H9 (cell line): Measurements from ENCODE around the gene TNC. TPM values are rescaled to one million over a fixed set of nuclear protein-coding genes. Genes with fewer than 3 reads are reported as not detected.

Experiments
- DNase-seq: peaks from one replicate; pipeline ENCODE4 v3.0.0-alpha.2; 2017
- H2AFZ ChIP-seq: one replicate; pipeline ENCODE4 v1.6.1; 2013; ENCODE audit warnings: mild to moderate bottlenecking, low read length, control low read depth, moderate library complexity
- H2AK5ac ChIP-seq: 2 replicates; pipeline ENCODE4 v1.6.1; 2013; ENCODE audit warnings: low read length, control low read depth, mixed read lengths; ENCODE audit not compliant: insufficient read length
- H2BK120ac ChIP-seq: one replicate; pipeline ENCODE4 v1.6.1; 2013; ENCODE audit warnings: low read depth, mild to moderate bottlenecking, low read length, control low read depth, inconsistent platforms; ENCODE audit not compliant: poor library complexity, severe bottlenecking
- H2BK12ac ChIP-seq: 2 replicates; pipeline ENCODE4 v1.6.1; 2013; ENCODE audit warnings: low read length, control low read depth, mixed read lengths, low read depth; ENCODE audit not compliant: insufficient read length
- H2BK15ac ChIP-seq: 2 replicates; pipeline ENCODE4 v1.6.1; 2013; ENCODE audit warnings: low read depth, low read length, control low read depth
- H2BK20ac ChIP-seq: one replicate; pipeline ENCODE4 v1.6.1; 2013; ENCODE audit warnings: low read depth, mild to moderate bottlenecking, low read length, control low read depth, inconsistent platforms; ENCODE audit not compliant: poor library complexity, severe bottlenecking
- H2BK5ac ChIP-seq: 2 replicates; pipeline ENCODE4 v1.6.1; 2013; ENCODE audit warnings: low read length, control low read depth, mixed read lengths; ENCODE audit not compliant: insufficient read length
- H3K14ac ChIP-seq: 2 replicates; pipeline ENCODE4 v1.6.1; 2013; ENCODE audit warnings: low read length, control low read depth; ENCODE audit not compliant: insufficient read depth
- H3K18ac ChIP-seq: 2 replicates; pipeline ENCODE4 v1.6.1; 2013; ENCODE audit warnings: low read depth, mild to moderate bottlenecking, mixed read lengths, low read length, control low read depth; ENCODE audit not compliant: insufficient read length
- H3K23ac ChIP-seq: 2 replicates; pipeline ENCODE4 v1.6.1; 2013; ENCODE audit warnings: low read length, control low read depth, mixed read lengths, low read depth; ENCODE audit not compliant: insufficient read length
- H3K23me2 ChIP-seq: 2 replicates; pipeline ENCODE4 v1.6.1; 2013; ENCODE audit warnings: low read depth, mild to moderate bottlenecking, mixed read lengths, low read length, control low read depth; ENCODE audit not compliant: insufficient read length, poor library complexity, severe bottlenecking
- H3K27ac ChIP-seq: 2 replicates; pipeline ENCODE4 v1.5.1; 2013; ENCODE audit warnings: low read length, control low read depth, mixed read lengths, low read depth; ENCODE audit not compliant: insufficient read length
- H3K27me3 ChIP-seq: 2 replicates; pipeline ENCODE4 v1.6.1; 2013; ENCODE audit warnings: low read length, control low read depth, inconsistent platforms; ENCODE audit not compliant: insufficient read depth
- H3K4ac ChIP-seq: 2 replicates; pipeline ENCODE4 v1.6.1; 2013; ENCODE audit warnings: low read depth, mild to moderate bottlenecking, control low read depth, inconsistent platforms, low read length, moderate library complexity
- H3K4me1 ChIP-seq: 2 replicates; pipeline ENCODE4 v1.6.1; 2013; ENCODE audit warnings: low read length, control low read depth, inconsistent platforms; ENCODE audit not compliant: insufficient read depth
- H3K4me2 ChIP-seq: 2 replicates; pipeline ENCODE4 v1.6.1; 2013; ENCODE audit warnings: low read length, control low read depth, mixed read lengths; ENCODE audit not compliant: insufficient read length, insufficient read depth
- H3K56ac ChIP-seq: 2 replicates; pipeline ENCODE4 v1.6.1; 2013; ENCODE audit warnings: low read depth, mild to moderate bottlenecking, mixed read lengths, low read length, control low read depth; ENCODE audit not compliant: insufficient read length
- H3K79me1 ChIP-seq: 2 replicates; pipeline ENCODE4 v1.6.1; 2013; ENCODE audit warnings: low read depth, mild to moderate bottlenecking, moderate library complexity, low read length, control low read depth, inconsistent platforms; ENCODE audit not compliant: insufficient read depth, poor library complexity, severe bottlenecking
- H3K79me2 ChIP-seq: 2 replicates; pipeline ENCODE4 v1.6.1; 2013; ENCODE audit warnings: low read length, control low read depth, inconsistent platforms; ENCODE audit not compliant: insufficient read depth
- H3K9ac ChIP-seq: 2 replicates; pipeline ENCODE4 v1.6.1; 2013; ENCODE audit warnings: low read length, control low read depth, mixed read lengths; ENCODE audit not compliant: insufficient read length; ENCODE audit errors: extremely low read depth
- H3K9me3 ChIP-seq: one replicate; pipeline ENCODE4 v1.6.1; 2013; ENCODE audit warnings: low read depth, low read length, inconsistent platforms; ENCODE audit not compliant: control insufficient read depth
- H3T11ph ChIP-seq: one replicate; pipeline ENCODE4 v1.6.1; 2013; ENCODE audit warnings: mild to moderate bottlenecking, low read length, control low read depth, inconsistent platforms
- H4K20me1 ChIP-seq: one replicate; pipeline ENCODE4 v1.6.1; 2013; ENCODE audit not compliant: control insufficient read depth, insufficient read length, insufficient read depth
- H4K5ac ChIP-seq: 2 replicates; pipeline ENCODE4 v1.6.1; 2013; ENCODE audit warnings: low read depth, mild to moderate bottlenecking, mixed read lengths, low read length, control low read depth; ENCODE audit not compliant: insufficient read length
- H4K8ac ChIP-seq: replicated peaks from 2 replicates; pipeline ENCODE4 v1.6.1; 2013; ENCODE audit warnings: low read length, control low read depth, mixed read lengths, low read depth; ENCODE audit not compliant: insufficient read length
- H4K91ac ChIP-seq: 2 replicates; pipeline ENCODE4 v1.6.1; 2013; ENCODE audit warnings: low read depth, mild to moderate bottlenecking, moderate library complexity, mixed read lengths, low read length, control low read depth; ENCODE audit not compliant: insufficient read length
- H3K27ac Mint-ChIP-seq, 3 experiments: 2 replicates in 2 of 3; 3 replicates in 1 of 3; pipeline ENCODE4 v1.8.0; 2020 to 2021; ENCODE audit warnings: mixed read lengths in 3 of 3, mild to moderate bottlenecking in 1 of 3, moderate library complexity in 1 of 3
- H3K27me3 Mint-ChIP-seq: 2 replicates; pipeline ENCODE4 v1.8.0; 2021; ENCODE audit warnings: low read depth, mild to moderate bottlenecking, moderate library complexity, mixed read lengths
- H3K36me3 Mint-ChIP-seq, 3 experiments: 2 replicates in 2 of 3; 3 replicates in 1 of 3; pipeline ENCODE4 v1.8.0; 2020 to 2021; ENCODE audit warnings: low read depth in 3 of 3, mixed read lengths in 3 of 3; ENCODE audit not compliant: insufficient read depth in 1 of 3
- H3K4me1 Mint-ChIP-seq, 2 experiments: 2 replicates each; pipeline ENCODE4 v1.8.0; 2020; ENCODE audit warnings: mixed read lengths in 2 of 2
- H3K4me3 Mint-ChIP-seq, 2 experiments: 2 replicates in 1 of 2; 3 replicates in 1 of 2; pipeline ENCODE4 v1.8.0; 2020 to 2021; ENCODE audit warnings: mild to moderate bottlenecking in 2 of 2, mixed read lengths in 2 of 2, moderate library complexity in 1 of 2
- H3K9me3 Mint-ChIP-seq, 2 experiments: 2 replicates in 1 of 2; 3 replicates in 1 of 2; pipeline ENCODE4 v1.8.0; 2020; ENCODE audit warnings: mild to moderate bottlenecking in 2 of 2, mixed read lengths in 2 of 2, moderate library complexity in 1 of 2
- CTCF ChIP-seq: fragments of 200-600 bp; sonication (generic); conservative IDR thresholded peaks from 3 replicates; pipeline ENCODE4 v1.8.0; 2021; ENCODE audit warnings: antibody characterized with exemption, mild to moderate bottlenecking
- WGBS: extraction: QIAGEN DNeasy Blood & Tissue Kit; methylation state at CpG from one replicate; pipeline ENCODE4 v1.1.7; 2013; ENCODE audit warnings: missing lambda C conversion rate, low lambda C conversion rate, mixed read lengths; ENCODE audit not compliant: insufficient read length; ENCODE audit errors: extremely low coverage; 5-methylcytosine and 5-hydroxymethylcytosine counted together
- total RNA-seq: library from RNA; stranded (reverse); gene quantifications from 2 replicates; pipeline ENCODE4 v1.2.1, GENCODE V29; 2021

TNC gene
- total RNA-seq, 1 experiment from 2014 or later: 0.63 TPM

GRCh38 chr9:115016344-115016743 is 101.6 kb downstream of the TNC start:
- WGBS: no CpG with 5 or more reads among the region's 5 CpGs
- no peak overlapping the region for H3K18ac ChIP-seq
- H3K27ac ChIP-seq: no peak overlapping the region
- no peak overlapping the region for H3K4ac ChIP-seq
- H2BK12ac ChIP-seq: no peak overlapping the region
- DNase-seq: no peak
- H2BK15ac ChIP-seq: no peak overlapping the region
- no peaks in the 10 kb centered on the region for H3K23me2 ChIP-seq
- no peaks in the 10 kb centered on the region for H3K27me3 ChIP-seq
- Mint-ChIP-seq H3K4me3 (no peak overlapping the region), H3K9me3 (no peaks in the 10 kb centered on the region), H3K4me1 (no peaks in the 10 kb centered on the region), H3K36me3 (no peaks in the 10 kb centered on the region), H3K27ac (no peak overlapping the region; a peak in 1 of 7 replicates), H3K27me3 (peaks cover 49% of the 10 kb centered on the region)
- H2BK5ac ChIP-seq: no peak overlapping the region
- no peak overlapping the region for H4K91ac ChIP-seq
- no peak overlapping the region for H3K9ac ChIP-seq
- H3K23ac ChIP-seq: no peak overlapping the region
- no peak overlapping the region for H3K4me2 ChIP-seq
- no peak overlapping the region for H3K56ac ChIP-seq
- no peak overlapping the region for H3T11ph ChIP-seq
- H3K79me2 ChIP-seq: no peaks in the 10 kb centered on the region
- no peak overlapping the region for H2BK120ac ChIP-seq
- no peaks in the 10 kb centered on the region for H3K9me3 ChIP-seq
- TF ChIP-seq CTCF: no peak
- H2AFZ ChIP-seq: no peak overlapping the region
- no peaks in the 10 kb centered on the region for H4K20me1 ChIP-seq
- H2BK20ac ChIP-seq: no peak overlapping the region
- no peak overlapping the region for H4K5ac ChIP-seq
- H2AK5ac ChIP-seq: no peak overlapping the region
- H4K8ac ChIP-seq: no peak overlapping the region
- no peaks in the 10 kb centered on the region for H3K79me1 ChIP-seq
- H3K14ac ChIP-seq: peak overlapping the region; percentile 13; the same call in 1 of the 2 replicates
- H3K4me1 ChIP-seq: no peaks in the 10 kb centered on the region
